ENCODE results near the gene NCR3LG1. TPM values are rescaled to one million over a fixed set of nuclear protein-coding genes. Genes with fewer than 3 reads are reported as not detected.

The NCR3LG1 gene
- 1.3 and 2.6 TPM in 2 replicates for total RNA-seq

GRCh38 chr11:17351510-17352176 lies at the start of gene NCR3LG1:
TSS of gene NCR3LG1 (plus strand) at chr11:17351800. CDS start at chr11:17351970, 170 bp downstream.
- Histone ChIP-seq H3K36me3 (ENCODE audit: control insufficient read depth, insufficient read depth, low read length) (no peaks in the 10 kb centered on the region), H3K4me3 (ENCODE audit: low read depth, low read length) (peak within 1 kb of the TSS; percentile 64), H3K27me3 (ENCODE audit: control insufficient read depth, insufficient read depth, low read length) (no peaks in the 10 kb centered on the region)
- FAIRE-seq (no peak), DNase-seq (ENCODE audit: low read depth) (peak; percentile 38)
- TF ChIP-seq CTCF (IDR thresholded peaks at IDR 0.05; ENCODE audit: insufficient read depth, low read length, severe bottlenecking): no peak

- Histone ChIP-seq H3K27me3 (ENCODE audit: control insufficient read depth, insufficient read depth, low read length) (no peaks in the 10 kb centered on the region), H3K4me3 (ENCODE audit: low read depth, low read length) (no peak overlapping the region), H3K36me3 (ENCODE audit: control insufficient read depth, insufficient read depth, low read length) (no peaks in the 10 kb centered on the region)
- no peak for TF ChIP-seq CTCF (IDR thresholded peaks at IDR 0.05; ENCODE audit: insufficient read depth, low read length, severe bottlenecking)
- DNase-seq (ENCODE audit: low read depth) (no peak), FAIRE-seq (peak; percentile 47)
Measured at GRCh38 chr11:17313349-17314231, 38.0 kb upstream of the NCR3LG1 start.

- FAIRE-seq: no peak
- peak; percentile 97 for DNase-seq (ENCODE audit: low read depth)
- no peak for TF ChIP-seq CTCF (IDR thresholded peaks at IDR 0.05; ENCODE audit: insufficient read depth, low read length, severe bottlenecking)
Measured at GRCh38 chr11:17314232-17314547, 37.4 kb upstream of the NCR3LG1 start.

GRCh38 chr11:17314904-17315426 lies 36.6 kb upstream of the NCR3LG1 start:
- DNase-seq (ENCODE audit: low read depth) (peak; percentile 13), FAIRE-seq (no peak)
- no peaks in the 10 kb centered on the region for H3K36me3 ChIP-seq (ENCODE audit: control insufficient read depth, insufficient read depth, low read length)
- no peaks in the 10 kb centered on the region for H3K27me3 ChIP-seq (ENCODE audit: control insufficient read depth, insufficient read depth, low read length)
- no peak overlapping the region for H3K4me3 ChIP-seq (ENCODE audit: low read depth, low read length)
- TF ChIP-seq CTCF (IDR thresholded peaks at IDR 0.05; ENCODE audit: insufficient read depth, low read length, severe bottlenecking): no peak

More at GRCh38 chr11:17314232-17314547, 37.4 kb upstream of the NCR3LG1 start:
- Histone ChIP-seq H3K27me3 (ENCODE audit: control insufficient read depth, insufficient read depth, low read length) (no peaks in the 10 kb centered on the region), H3K36me3 (ENCODE audit: control insufficient read depth, insufficient read depth, low read length) (no peaks in the 10 kb centered on the region), H3K4me3 (ENCODE audit: low read depth, low read length) (no peak overlapping the region)

- FAIRE-seq: no peak
- Histone ChIP-seq H3K4me3 (ENCODE audit: low read depth, low read length) (no peak overlapping the region), H3K36me3 (ENCODE audit: control insufficient read depth, insufficient read depth, low read length) (no peaks in the 10 kb centered on the region), H3K27me3 (ENCODE audit: control insufficient read depth, insufficient read depth, low read length) (no peaks in the 10 kb centered on the region)
- no peak for DNase-seq (ENCODE audit: low read depth)
- no peak for TF ChIP-seq CTCF (IDR thresholded peaks at IDR 0.05; ENCODE audit: insufficient read depth, low read length, severe bottlenecking)
Measured at GRCh38 chr11:17328871-17329494, 22.6 kb upstream of the NCR3LG1 start.
